ENCODE results near the gene RPS6KL1.

RPS6KL1 gene

DNA sequence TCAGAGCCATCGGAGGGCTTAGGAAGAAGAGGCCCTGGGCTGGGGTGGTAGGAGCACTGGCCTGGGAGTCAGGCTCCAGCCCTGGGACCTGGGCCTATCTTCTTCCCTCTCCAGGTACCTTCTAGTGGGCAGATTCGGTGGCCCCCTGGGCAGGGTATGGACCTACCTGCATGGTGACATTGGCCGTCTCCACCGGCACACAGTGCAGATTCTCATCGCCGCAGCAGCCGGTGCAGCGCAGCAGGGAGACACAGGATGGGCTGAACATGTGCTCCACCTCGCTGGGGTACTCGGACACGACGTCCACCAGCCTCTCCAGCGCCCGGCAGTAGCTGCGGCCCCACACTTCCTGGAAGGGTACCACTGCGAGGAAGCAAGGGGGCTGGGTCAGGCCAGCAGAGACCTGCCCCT, 26.1 kb upstream of the RPS6KL1 start:
- Histone ChIP-seq H3K4me3 (ENCODE audit: low read length) (no peak overlapping the region), H3K27me3 (ENCODE audit: control insufficient read depth, insufficient read depth, low read length) (no peaks in the 10 kb centered on the region), H3K27ac (ENCODE audit: low read depth, low read length) (no peak overlapping the region), H3K4me1 (ENCODE audit: control insufficient read depth, insufficient read depth, low read length) (no peaks in the 10 kb centered on the region), H3K36me3 (ENCODE audit: control insufficient read depth, insufficient read depth, low read length) (no peaks in the 10 kb centered on the region), H3K9ac (ENCODE audit: low read length) (no peak overlapping the region)

DNA sequence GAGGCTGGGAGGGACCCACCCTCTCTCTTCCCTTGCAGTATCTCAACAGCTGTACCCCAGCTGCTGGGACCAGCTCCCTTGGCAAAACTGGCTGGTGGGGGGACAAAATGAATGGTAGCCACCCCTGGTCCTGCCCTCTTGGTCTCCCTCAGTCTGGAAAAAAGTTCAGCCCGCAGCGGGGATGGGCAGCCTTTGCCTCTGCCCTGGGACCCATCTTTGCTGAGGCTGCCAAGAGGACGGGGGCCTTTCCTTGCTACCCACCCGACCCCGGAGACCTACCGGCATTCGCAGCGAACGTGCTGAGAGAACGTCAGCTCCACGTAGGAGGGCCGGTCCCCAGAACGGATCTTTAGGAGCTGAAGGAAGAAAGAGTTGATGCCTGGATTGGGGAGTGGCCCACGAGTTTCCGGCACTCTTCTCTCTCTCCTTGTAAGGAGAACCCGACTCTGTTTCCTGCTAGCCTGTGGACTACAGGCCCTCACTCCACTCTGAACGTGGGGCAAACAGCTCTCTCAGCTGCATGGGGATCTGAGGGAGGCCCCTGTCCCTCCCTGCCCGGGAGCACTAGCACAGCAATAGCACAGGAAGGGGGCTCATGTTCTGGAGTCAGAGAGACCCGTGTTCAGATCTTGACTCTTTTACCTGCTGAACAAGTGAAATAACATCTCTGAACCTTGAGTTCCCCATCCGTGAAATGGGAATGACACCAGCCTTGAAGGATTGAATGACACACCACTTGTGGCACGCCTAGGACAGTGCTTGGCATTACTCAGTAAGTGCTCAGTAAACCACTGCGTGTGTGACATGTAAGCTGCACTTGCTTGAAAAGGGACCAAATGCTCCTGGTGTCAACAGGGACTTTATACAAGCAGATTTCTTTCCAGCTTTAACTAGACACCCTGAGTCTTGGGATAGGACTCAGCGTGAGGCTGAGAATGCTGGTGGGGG, 25.4 kb upstream of the RPS6KL1 start:
- Histone ChIP-seq H3K36me3 (ENCODE audit: control insufficient read depth, insufficient read depth, low read length) (no peaks in the 10 kb centered on the region), H3K9ac (ENCODE audit: low read length) (no peak overlapping the region), H3K27ac (ENCODE audit: low read depth, low read length) (no peak overlapping the region), H3K4me3 (ENCODE audit: low read length) (no peak overlapping the region), H3K4me1 (ENCODE audit: control insufficient read depth, insufficient read depth, low read length) (no peaks in the 10 kb centered on the region), H3K27me3 (ENCODE audit: control insufficient read depth, insufficient read depth, low read length) (no peaks in the 10 kb centered on the region)

GRCh38 chr14:74947353-74948227, 24.5 kb upstream of the RPS6KL1 start:
- H3K27ac ChIP-seq (ENCODE audit: low read depth, low read length) = no peak overlapping the region
- no peak overlapping the region for H3K4me3 ChIP-seq (ENCODE audit: low read length)
- no peaks in the 10 kb centered on the region for H3K36me3 ChIP-seq (ENCODE audit: control insufficient read depth, insufficient read depth, low read length)
- no peak overlapping the region for H3K9ac ChIP-seq (ENCODE audit: low read length)
- H3K4me1 ChIP-seq (ENCODE audit: control insufficient read depth, insufficient read depth, low read length) = no peaks in the 10 kb centered on the region
- H3K27me3 ChIP-seq (ENCODE audit: control insufficient read depth, insufficient read depth, low read length) = no peaks in the 10 kb centered on the region

GRCh38 chr14:74946659-74947281, 23.7 kb upstream of the RPS6KL1 start:
- H3K36me3 ChIP-seq (ENCODE audit: control insufficient read depth, insufficient read depth, low read length) = no peaks in the 10 kb centered on the region
- H3K4me1 ChIP-seq (ENCODE audit: control insufficient read depth, insufficient read depth, low read length) = no peaks in the 10 kb centered on the region
- H3K4me3 ChIP-seq (ENCODE audit: low read length) = no peak overlapping the region
- H3K27me3 ChIP-seq (ENCODE audit: control insufficient read depth, insufficient read depth, low read length) = no peaks in the 10 kb centered on the region
- H3K9ac ChIP-seq (ENCODE audit: low read length) = no peak overlapping the region
- no peak overlapping the region for H3K27ac ChIP-seq (ENCODE audit: low read depth, low read length)

GRCh38 chr14:74945852-74946658, 23.0 kb upstream of the RPS6KL1 start:
- Histone ChIP-seq H3K4me1 (ENCODE audit: control insufficient read depth, insufficient read depth, low read length) (no peaks in the 10 kb centered on the region), H3K4me3 (ENCODE audit: low read length) (no peak overlapping the region), H3K36me3 (ENCODE audit: control insufficient read depth, insufficient read depth, low read length) (no peaks in the 10 kb centered on the region), H3K27ac (ENCODE audit: low read depth, low read length) (no peak overlapping the region), H3K27me3 (ENCODE audit: control insufficient read depth, insufficient read depth, low read length) (no peaks in the 10 kb centered on the region), H3K9ac (ENCODE audit: low read length) (no peak overlapping the region)

GRCh38 chr14:74945261-74945851, 22.3 kb upstream of the RPS6KL1 start:
- no peaks in the 10 kb centered on the region for H3K4me1 ChIP-seq (ENCODE audit: control insufficient read depth, insufficient read depth, low read length)
- H3K27ac ChIP-seq (ENCODE audit: low read depth, low read length) = no peak overlapping the region
- H3K27me3 ChIP-seq (ENCODE audit: control insufficient read depth, insufficient read depth, low read length) = no peaks in the 10 kb centered on the region

DNA sequence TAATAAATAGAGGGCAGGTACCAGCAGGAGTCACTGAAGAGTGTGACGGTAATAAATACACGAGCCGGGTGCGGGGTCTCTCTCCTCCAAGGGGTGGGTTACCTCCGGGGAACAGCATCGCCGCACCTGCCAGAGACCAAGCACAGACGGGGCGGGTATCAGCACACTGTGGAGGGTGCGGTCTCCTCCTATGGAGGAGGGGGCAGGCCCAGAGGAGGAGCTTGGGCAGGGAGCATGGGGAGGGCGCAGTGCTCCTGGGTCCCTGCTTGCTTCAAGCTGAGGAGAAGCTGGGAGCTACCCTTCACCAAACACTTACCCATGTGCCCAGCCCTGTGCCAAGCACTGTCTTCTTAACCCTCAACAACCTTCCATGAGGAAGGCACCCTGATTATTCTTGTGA, 19.5 kb upstream of the RPS6KL1 start:
- H3K4me1 ChIP-seq (ENCODE audit: control insufficient read depth, insufficient read depth, low read length) = peaks cover 4% of the 10 kb centered on the region
- H3K27ac ChIP-seq (ENCODE audit: low read depth, low read length) = peak overlapping the region; percentile 29
- H3K9ac ChIP-seq (ENCODE audit: low read length) = no peak overlapping the region
- no peak overlapping the region for H3K4me3 ChIP-seq (ENCODE audit: low read length)
- H3K27me3 ChIP-seq (ENCODE audit: control insufficient read depth, insufficient read depth, low read length) = no peaks in the 10 kb centered on the region
- H3K36me3 ChIP-seq (ENCODE audit: control insufficient read depth, insufficient read depth, low read length) = no peaks in the 10 kb centered on the region

More at GRCh38 chr14:74945261-74945851, 22.3 kb upstream of the RPS6KL1 start:
- H3K36me3 ChIP-seq (ENCODE audit: control insufficient read depth, insufficient read depth, low read length) = no peaks in the 10 kb centered on the region
- no peak overlapping the region for H3K4me3 ChIP-seq (ENCODE audit: low read length)
- H3K9ac ChIP-seq (ENCODE audit: low read length) = no peak overlapping the region

DNA sequence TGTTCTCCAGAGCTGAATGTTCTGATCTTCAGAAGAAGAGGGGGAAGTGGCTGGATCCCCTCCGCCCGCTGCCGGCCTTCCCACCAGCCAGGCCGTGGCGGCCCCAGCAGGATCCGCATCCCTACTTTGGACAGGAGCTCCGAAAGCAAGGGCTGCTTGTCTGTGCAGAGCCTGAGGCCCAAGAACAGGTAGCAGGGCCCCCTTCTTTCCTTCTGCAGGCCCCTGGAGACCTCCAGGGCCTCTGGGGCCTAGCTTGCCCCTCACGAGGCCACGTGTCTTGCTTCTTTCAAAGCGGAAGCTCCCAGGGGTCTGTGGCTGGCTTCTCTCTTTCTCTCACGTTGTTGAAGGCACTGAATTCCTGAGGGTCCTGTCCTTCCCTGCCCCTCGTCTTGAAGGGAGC, 19.1 kb upstream of the RPS6KL1 start:
- Histone ChIP-seq H3K4me1 (ENCODE audit: control insufficient read depth, insufficient read depth, low read length) (peaks cover 4% of the 10 kb centered on the region), H3K4me3 (ENCODE audit: low read length) (no peak overlapping the region), H3K9ac (ENCODE audit: low read length) (no peak overlapping the region)

GRCh38 chr14:74941676-74942097, 18.6 kb upstream of the RPS6KL1 start:
- no peaks in the 10 kb centered on the region for H3K27me3 ChIP-seq (ENCODE audit: control insufficient read depth, insufficient read depth, low read length)
- peaks cover 4% of the 10 kb centered on the region for H3K4me1 ChIP-seq (ENCODE audit: control insufficient read depth, insufficient read depth, low read length)
- H3K4me3 ChIP-seq (ENCODE audit: low read length) = peak overlapping the region; percentile 56
- no peaks in the 10 kb centered on the region for H3K36me3 ChIP-seq (ENCODE audit: control insufficient read depth, insufficient read depth, low read length)
- H3K27ac ChIP-seq (ENCODE audit: low read depth, low read length) = peak overlapping the region; percentile 59
- H3K9ac ChIP-seq (ENCODE audit: low read length) = no peak overlapping the region

More for the DNA sequence above, 19.1 kb upstream of the RPS6KL1 start:
- Histone ChIP-seq H3K36me3 (ENCODE audit: control insufficient read depth, insufficient read depth, low read length) (no peaks in the 10 kb centered on the region), H3K27ac (ENCODE audit: low read depth, low read length) (peak overlapping the region; percentile 41), H3K27me3 (ENCODE audit: control insufficient read depth, insufficient read depth, low read length) (no peaks in the 10 kb centered on the region)

DNA sequence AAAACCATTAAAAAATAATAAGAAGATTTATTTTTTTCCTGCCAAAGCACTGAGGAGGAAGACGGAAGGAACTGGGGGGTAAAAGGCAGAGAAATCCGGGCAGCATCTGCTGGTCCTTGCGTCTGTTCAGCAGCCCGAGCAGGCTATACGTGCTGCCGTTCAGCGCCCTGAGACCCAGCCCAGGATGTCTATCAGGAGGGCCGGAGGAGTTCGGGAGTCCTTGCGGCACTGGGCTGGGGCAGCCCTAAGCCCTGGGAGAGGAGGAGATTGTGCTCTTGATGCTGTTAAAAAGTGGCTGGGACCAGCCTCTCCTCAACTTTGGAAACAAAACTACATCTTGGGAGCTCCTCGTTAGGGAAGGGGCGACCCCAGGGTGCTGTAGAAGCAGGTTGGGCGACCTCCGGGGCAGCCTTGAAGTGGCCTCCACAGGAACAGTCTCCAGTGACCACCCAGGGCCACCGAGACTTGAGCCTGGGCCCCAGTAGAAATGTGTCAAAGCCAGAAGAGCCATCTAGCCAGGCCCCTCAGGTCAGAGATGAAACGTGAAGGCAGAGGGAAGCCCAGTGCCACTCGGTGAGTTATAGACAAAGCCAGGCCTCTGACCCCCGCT, 18.0 kb upstream of the RPS6KL1 start:
- H3K4me1 ChIP-seq (ENCODE audit: control insufficient read depth, insufficient read depth, low read length) = peaks cover 4% of the 10 kb centered on the region
- H3K9ac ChIP-seq (ENCODE audit: low read length) = no peak overlapping the region

More for the DNA sequence above, 18.0 kb upstream of the RPS6KL1 start:
- no peaks in the 10 kb centered on the region for H3K27me3 ChIP-seq (ENCODE audit: control insufficient read depth, insufficient read depth, low read length)
- peak overlapping the region; percentile 59 for H3K27ac ChIP-seq (ENCODE audit: low read depth, low read length)
- no peaks in the 10 kb centered on the region for H3K36me3 ChIP-seq (ENCODE audit: control insufficient read depth, insufficient read depth, low read length)
- H3K4me3 ChIP-seq (ENCODE audit: low read length) = peak overlapping the region; percentile 56
